HuH-7.5 (cell line): Measurements from ENCODE around the gene FNIP1.
"Not testable (repeated sequence)": the region's sequence is repeated elsewhere in the genome, so short reads cannot be mapped to it uniquely, and the experiment has no call there.

Experiments
- DNase-seq: peaks from one replicate; pipeline ENCODE4 v3.0.0; 2011; ENCODE audit warnings: low spot score

Gene FNIP1

GRCh38 chr5:131749723-131750470, 46.9 kb downstream of the FNIP1 start:
- no peak for DNase-seq

- DNase-seq: no peak
Observed at GRCh38 chr5:131749138-131749537, 47.7 kb downstream of the FNIP1 start.

GRCh38 chr5:131747180-131748105, 49.4 kb downstream of the FNIP1 start:
- no peak for DNase-seq

GRCh38 chr5:131746423-131746822, 50.4 kb downstream of the FNIP1 start:
- DNase-seq: no peak

- DNase-seq: no peak
Observed at GRCh38 chr5:131745703-131746102, 51.1 kb downstream of the FNIP1 start.

- DNase-seq: no peak
Observed at GRCh38 chr5:131745155-131745554, 51.7 kb downstream of the FNIP1 start.

GRCh38 chr5:131740477-131740876, 56.3 kb downstream of the FNIP1 start:
- no peak for DNase-seq

- no peak for DNase-seq
Observed at GRCh38 chr5:131735393-131735792, 61.4 kb downstream of the FNIP1 start.

- not testable (repeated sequence) for DNase-seq
Observed at GRCh38 chr5:131734939-131735338, 61.9 kb downstream of the FNIP1 start.

- not testable (repeated sequence) for DNase-seq
Observed at GRCh38 chr5:131729292-131729691, 67.5 kb downstream of the FNIP1 start.

GRCh38 chr5:131724089-131724488, 72.7 kb downstream of the FNIP1 start:
- DNase-seq: not testable (repeated sequence)

GRCh38 chr5:131720714-131721113, 76.1 kb downstream of the FNIP1 start:
- no peak for DNase-seq

- no peak for DNase-seq
Observed at GRCh38 chr5:131719564-131719963, 77.3 kb downstream of the FNIP1 start.

- no peak for DNase-seq
Observed at GRCh38 chr5:131718487-131719014, 78.3 kb downstream of the FNIP1 start.

GRCh38 chr5:131717164-131717563, 79.7 kb downstream of the FNIP1 start:
- not testable (repeated sequence) for DNase-seq

GRCh38 chr5:131716650-131717049, 80.2 kb downstream of the FNIP1 start:
- DNase-seq: no peak

GRCh38 chr5:131710391-131710790, 86.4 kb downstream of the FNIP1 start:
- no peak for DNase-seq

GRCh38 chr5:131709043-131709442, 87.8 kb downstream of the FNIP1 start:
- DNase-seq: no peak

- DNase-seq: no peak
Observed at GRCh38 chr5:131706281-131706680, 90.5 kb downstream of the FNIP1 start.

GRCh38 chr5:131694926-131695325, 101.9 kb downstream of the FNIP1 start:
- DNase-seq: no peak

GRCh38 chr5:131693894-131694293, 102.9 kb downstream of the FNIP1 start:
- no peak for DNase-seq

- no peak for DNase-seq
Observed at GRCh38 chr5:131685516-131686171, 111.2 kb downstream of the FNIP1 start.
